Gastrocnemius medialis (tissue), 4 donors: ENCODE results near the gene SLC17A5. TPM values are rescaled to one million over a fixed set of nuclear protein-coding genes. Genes with fewer than 3 reads are reported as not detected.

ENCODE experiments used
- ATAC-seq, 2 donors: fragments of 150-250 bp; one replicate each; pipeline ENCODE4 v1.9.1; 2016
- DNase-seq, 2 donors: peaks; one replicate each; pipeline ENCODE4 v3.0.0-alpha.2; 2019
- H3K27ac ChIP-seq, 4 donors: fragments of 200-600 bp; sonication (generic); 1 replicate in 1 of 4; 2 replicates in 3 of 4; pipeline ENCODE4 v1.5.1; 2016 to 2018; ENCODE audit warnings: mild to moderate bottlenecking in 2 of 4, moderate library complexity in 1 of 4
- H3K27me3 ChIP-seq, 3 donors: fragments of 200-600 bp; sonication (generic) in 2 of 3; 1 replicate in 1 of 3; 2 replicates in 2 of 3; pipeline versions ENCODE4 v1.5.1 to v1.6.0; 2016 to 2019; ENCODE audit warnings: mild to moderate bottlenecking in 1 of 3, moderate library complexity in 1 of 3
- H3K36me3 ChIP-seq, 2 donors: fragments of 200-600 bp; sonication (generic) in 1 of 2; one replicate each; pipeline ENCODE4 v1.5.1; 2017 to 2018
- H3K4me1 ChIP-seq, 2 donors: fragments of 200-600 bp; sonication (generic) in 1 of 2; one replicate each; pipeline ENCODE4 v1.5.1; 2016 to 2017; ENCODE audit warnings: mild to moderate bottlenecking in 2 of 2
- H3K4me3 ChIP-seq, 4 donors: fragments of 200-600 bp; sonication (generic) in 3 of 4; 1 replicate in 1 of 4; 2 replicates in 3 of 4; pipeline ENCODE4 v1.5.1; 2016 to 2019; ENCODE audit warnings: mild to moderate bottlenecking in 2 of 4
- H3K9me3 ChIP-seq, 3 donors: fragments of 200-600 bp; sonication (generic) in 2 of 3; 1 replicate in 1 of 3; 2 replicates in 2 of 3; pipeline ENCODE4 v1.5.1; 2016 to 2019
- CTCF ChIP-seq, 5 experiments: fragments of 450-650 bp in 3 of 5; fragments of 200-600 bp in 2 of 5; sonication (generic) in 2 of 5; IDR thresholded peaks in 4 of 5; conservative IDR thresholded peaks in 1 of 5; 1 replicate in 4 of 5; 2 replicates in 1 of 5; pipeline ENCODE4 v1.5.1; 2016 to 2019; ENCODE audit warnings: antibody characterized with exemption in 5 of 5, mild to moderate bottlenecking in 3 of 5, moderate library complexity in 3 of 5
- POLR2A ChIP-seq, 2 donors: fragments of 450-650 bp; IDR thresholded peaks; one replicate each; pipeline ENCODE4 v1.6.1; 2017; ENCODE audit warnings: antibody characterized with exemption in 2 of 2, mild to moderate bottlenecking in 2 of 2, moderate library complexity in 2 of 2
- in situ Hi-C, 4 donors: fragments of 200-750 bp; cut with MboI; loops; one replicate each; pipeline versions ENCODE4 v1.15.0 to v1.8.0; 2017; ENCODE audit warnings: low sequenced_read_pairs in 4 of 4
- intact Hi-C: fragments of 100-400 bp; cut with DNase I; formaldehyde crosslinking; loops from one replicate; pipeline ENCODE4 v1.15.1; 2023; ENCODE audit warnings: low total_unique reads
- total RNA-seq, 4 donors: library from RNA; depleted of rRNA; stranded (reverse); fragments of >200 nt; gene quantifications; one replicate each; pipeline versions ENCODE4 v1.1.0 to v1.2.3, GENCODE V29; 2016

Gene SLC17A5
- total RNA-seq, 4 donors from 2014 or later = 2.6 to 11.5 (median 5.4) TPM

GRCh38 chr6:73666393-73666792 is 12.6 kb upstream of the SLC17A5 start:
- ATAC-seq = no peak
- H3K27me3 ChIP-seq = no peaks in the 10 kb centered on the region
- H3K36me3 ChIP-seq = no peaks in the 10 kb centered on the region
- in situ Hi-C loops = loop anchor here in 1 of 4 donors (25.0 kb wide), 1 partner anchor 1546 kb away; the partner anchor contains the start of gene COL12A1
- H3K4me1 ChIP-seq = peaks cover 0 to 7% of the 10 kb centered on the region in 2 donors
- no peak overlapping the region for H3K27ac ChIP-seq
- TF ChIP-seq CTCF (IDR thresholded peaks at IDR 0.05 in 4 of 5, conservative IDR thresholded peaks at IDR 0.05 in 1 of 5) (no peak), POLR2A (IDR thresholded peaks at IDR 0.05) (no peak)
- no peaks in the 10 kb centered on the region for H3K9me3 ChIP-seq
- no peak overlapping the region for H3K4me3 ChIP-seq
- DNase-seq = no peak
- intact Hi-C loops = no loop called here

- Histone ChIP-seq H3K4me3 (no peak overlapping the region), H3K9me3 (no peaks in the 10 kb centered on the region), H3K27ac (no peak overlapping the region), H3K4me1 (peaks cover 0 to 7% of the 10 kb centered on the region in 2 donors), H3K36me3 (no peaks in the 10 kb centered on the region), H3K27me3 (no peaks in the 10 kb centered on the region)
- ATAC-seq (no peak), DNase-seq (no peak)
- TF ChIP-seq CTCF (IDR thresholded peaks at IDR 0.05 in 4 of 5, conservative IDR thresholded peaks at IDR 0.05 in 1 of 5) (no peak), POLR2A (IDR thresholded peaks at IDR 0.05) (no peak)
- intact Hi-C loops (no loop called here), in situ Hi-C loops (loop anchor here in 1 of 4 donors (25.0 kb wide), 1 partner anchor 1546 kb away; the partner anchor contains the start of gene COL12A1)
Measured at GRCh38 chr6:73665686-73666319, 12.0 kb upstream of the SLC17A5 start.

GRCh38 chr6:73664701-73665100 is 10.9 kb upstream of the SLC17A5 start:
- intact Hi-C loops = no loop called here

GRCh38 chr6:73657201-73657600 is 3.4 kb upstream of the SLC17A5 start:
- H3K27me3 ChIP-seq = no peaks in the 10 kb centered on the region
- TF ChIP-seq POLR2A (IDR thresholded peaks at IDR 0.05) (no peak), CTCF (IDR thresholded peaks at IDR 0.05 in 4 of 5, conservative IDR thresholded peaks at IDR 0.05 in 1 of 5) (no peak)
- peaks cover 16 to 18% of the 10 kb centered on the region in 2 donors for H3K4me1 ChIP-seq
- no peak overlapping the region for H3K4me3 ChIP-seq
- no peaks in the 10 kb centered on the region for H3K36me3 ChIP-seq
- no peak for ATAC-seq
- no peak for DNase-seq
- H3K9me3 ChIP-seq = no peaks in the 10 kb centered on the region
- in situ Hi-C loops (loop anchor here in 1 of 4 donors (25.0 kb wide), 1 partner anchor 1555 kb away; the partner anchor contains the start of gene COL12A1), intact Hi-C loops (no loop called here)
- H3K27ac ChIP-seq = no peak overlapping the region

More at GRCh38 chr6:73664701-73665100, 10.9 kb upstream of the SLC17A5 start:
- peaks cover 0 to 7% of the 10 kb centered on the region in 2 donors for H3K4me1 ChIP-seq
- H3K4me3 ChIP-seq = no peak overlapping the region
- no peak overlapping the region for H3K27ac ChIP-seq
- H3K9me3 ChIP-seq = no peaks in the 10 kb centered on the region
- no peaks in the 10 kb centered on the region for H3K36me3 ChIP-seq
- no peak for DNase-seq
- in situ Hi-C loops = loop anchor here in 1 of 4 donors (25.0 kb wide), 1 partner anchor 1548 kb away; the partner anchor contains the start of gene COL12A1
- TF ChIP-seq POLR2A (IDR thresholded peaks at IDR 0.05) (no peak), CTCF (IDR thresholded peaks at IDR 0.05 in 4 of 5, conservative IDR thresholded peaks at IDR 0.05 in 1 of 5) (no peak)
- no peaks in the 10 kb centered on the region for H3K27me3 ChIP-seq
- ATAC-seq = no peak
